Activated CD4-positive, alpha-beta memory T cell treated with anti-CD3 and anti-CD28 coated beads, Interleukin-2, amount 10 ng/mL, durations not matched to agents 7 days and 5 days (primary cell): ENCODE data around the gene OR5C1. TPM values are rescaled to one million over a fixed set of nuclear protein-coding genes. Genes with fewer than 3 reads are reported as not detected.

Experiments used
- total RNA-seq, 2 experiments: library from RNA; stranded (reverse); gene quantifications; one replicate each; pipeline ENCODE4 v1.2.3, GENCODE V29; 2021

Gene OR5C1
- total RNA-seq, 2 experiments from 2014 or later, result not detected

Other genes starting within 250 kb of the OR5C1 start
- gene OR1N2, start 235.8 kb upstream of the OR5C1 start, total RNA-seq, result not detected
- gene OR1L8, start 205.5 kb upstream of the OR5C1 start, total RNA-seq, result not detected
- not detected for gene OR1Q1, start 174.2 kb upstream of the OR5C1 start, total RNA-seq
- gene OR1B1, start 131.3 kb upstream of the OR5C1 start, total RNA-seq, result not detected
- not detected for gene OR1L1, start 127.2 kb upstream of the OR5C1 start, total RNA-seq
- gene OR1L3, start 113.8 kb upstream of the OR5C1 start, total RNA-seq, result not detected
- not detected for gene OR1L4, start 64.9 kb upstream of the OR5C1 start, total RNA-seq
- gene OR1L6, start 46.6 kb upstream of the OR5C1 start, total RNA-seq, result not detected
- gene OR1K1, start 11.2 kb downstream of the OR5C1 start, total RNA-seq, result not detected
- 10 to 100 TPM; 23.0 to 24.2 TPM for gene PDCL, start 39.7 kb downstream of the OR5C1 start, total RNA-seq
- gene RC3H2, start 116.4 kb downstream of the OR5C1 start, total RNA-seq, result 10 to 100 TPM; 51.4 to 55.1 TPM
- 10 to 100 TPM; 12.1 to 12.7 TPM for gene ZBTB6, start 124.4 kb downstream of the OR5C1 start, total RNA-seq
- gene ZBTB26, start 142.6 kb downstream of the OR5C1 start, total RNA-seq, result 1 to 10 TPM; 8.4 to 8.5 TPM
- 10 to 100 TPM; 26.5 to 32.3 TPM for gene RABGAP1, start 152.1 kb downstream of the OR5C1 start, total RNA-seq
- gene GPR21, start 244.7 kb downstream of the OR5C1 start, total RNA-seq, result under 1 TPM; 0.58 to 0.88 TPM